Loucy (cell line): ENCODE data around the gene DNAJC1.

Experiments used
- H2AFZ ChIP-seq: fragments of 200-600 bp; sonication (generic); 2 replicates; pipeline ENCODE4 v1.6.0; 2016; ENCODE audit warnings: antibody characterized with exemption, mild to moderate bottlenecking, low read length, moderate library complexity
- H3F3A ChIP-seq: fragments of 200-600 bp; 2 replicates; pipeline ENCODE4 v1.6.0; 2016; ENCODE audit warnings: antibody characterized with exemption, low read depth, mild to moderate bottlenecking
- H3K27me3 ChIP-seq: fragments of 200-600 bp; sonication (generic); 2 replicates; pipeline ENCODE4 v1.6.1; 2014; ENCODE audit warnings: low read length, mild to moderate bottlenecking; ENCODE audit not compliant: insufficient read depth, poor library complexity, severe bottlenecking
- H3K36me3 ChIP-seq: fragments of 200-600 bp; sonication (generic); 2 replicates; pipeline ENCODE4 v1.6.1; 2016; ENCODE audit warnings: low read length; ENCODE audit not compliant: insufficient read depth
- H3K4me1 ChIP-seq: fragments of 200-600 bp; sonication (generic); 2 replicates; pipeline ENCODE4 v1.5.1; 2014; ENCODE audit warnings: low read length, mild to moderate bottlenecking; ENCODE audit not compliant: insufficient read depth, poor library complexity, severe bottlenecking
- H3K4me2 ChIP-seq: fragments of 200-600 bp; sonication (generic); 2 replicates; pipeline ENCODE4 v1.6.0; 2014; ENCODE audit warnings: antibody characterized with exemption, low read length, low read depth, mild to moderate bottlenecking; ENCODE audit not compliant: poor library complexity, severe bottlenecking
- H3K4me3 ChIP-seq: fragments of 200-600 bp; sonication (generic); 2 replicates; pipeline ENCODE4 v1.5.1; 2014; ENCODE audit warnings: low read length, mild to moderate bottlenecking, mixed read lengths; ENCODE audit not compliant: poor library complexity, severe bottlenecking
- H3K79me2 ChIP-seq: fragments of 200-600 bp; sonication (generic); 2 replicates; pipeline ENCODE4 v1.6.1; 2014; ENCODE audit warnings: low read length; ENCODE audit not compliant: insufficient read depth
- H3K9ac ChIP-seq: fragments of 200-600 bp; sonication (generic); 2 replicates; pipeline ENCODE4 v1.6.0; 2014; ENCODE audit warnings: mild to moderate bottlenecking, low read depth, low read length, moderate library complexity; ENCODE audit not compliant: poor library complexity, severe bottlenecking
- H3K9me2 ChIP-seq: fragments of 200-600 bp; sonication (generic); replicated peaks from 2 replicates; pipeline ENCODE4 v1.6.1; 2016; ENCODE audit warnings: low read depth, low read length, mixed read lengths
- H3K9me3 ChIP-seq: fragments of 200-600 bp; sonication (generic); 2 replicates; pipeline ENCODE4 v1.6.1; 2014; ENCODE audit warnings: mild to moderate bottlenecking, antibody characterized with exemption, low read length, low read depth; ENCODE audit not compliant: insufficient read depth
- H4K20me1 ChIP-seq: fragments of 200-600 bp; sonication (generic); 2 replicates; pipeline ENCODE4 v1.6.0; 2014; ENCODE audit warnings: antibody characterized with exemption, low read length, mild to moderate bottlenecking; ENCODE audit not compliant: insufficient read depth, poor library complexity, severe bottlenecking
- EZH2phosphoT487 ChIP-seq: fragments of 200-600 bp; IDR thresholded peaks from 2 replicates; pipeline ENCODE4 v1.6.1; 2018; ENCODE audit warnings: antibody characterized with exemption, mild to moderate bottlenecking, moderate library complexity, borderline replicate concordance
- TF ChIP-seq, protein P1 (sequence below): fragments of 200-600 bp; sonication (generic); conservative IDR thresholded peaks from 2 replicates; pipeline ENCODE4 v1.5.1; 2014; ENCODE audit warnings: mild to moderate bottlenecking, antibody characterized with exemption, low read length

Gene DNAJC1

DNA sequence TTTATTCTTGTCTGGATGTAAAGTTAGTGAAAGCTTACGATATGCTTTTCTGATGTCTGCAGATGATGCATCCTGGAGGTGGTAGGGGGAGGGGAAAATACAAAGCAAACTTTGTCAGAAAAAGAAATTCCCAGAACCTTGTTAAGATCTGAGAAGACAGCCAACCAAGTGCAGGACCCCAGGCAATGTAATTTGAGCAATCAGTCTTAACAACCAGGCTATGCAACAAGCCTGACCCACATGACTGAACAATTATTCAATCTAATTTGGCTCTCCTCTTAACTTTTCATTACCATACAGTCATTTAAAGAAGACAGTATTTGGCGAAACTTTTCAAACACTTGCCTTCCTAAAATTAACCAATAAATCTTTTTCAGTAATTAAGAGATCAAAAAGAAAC lies 74.5 kb downstream of the DNAJC1 start:
- H3K79me2 ChIP-seq: peaks cover 51% of the 10 kb centered on the region
- H3K4me1 ChIP-seq: no peaks in the 10 kb centered on the region
- H3K4me2 ChIP-seq: no peak overlapping the region

DNA sequence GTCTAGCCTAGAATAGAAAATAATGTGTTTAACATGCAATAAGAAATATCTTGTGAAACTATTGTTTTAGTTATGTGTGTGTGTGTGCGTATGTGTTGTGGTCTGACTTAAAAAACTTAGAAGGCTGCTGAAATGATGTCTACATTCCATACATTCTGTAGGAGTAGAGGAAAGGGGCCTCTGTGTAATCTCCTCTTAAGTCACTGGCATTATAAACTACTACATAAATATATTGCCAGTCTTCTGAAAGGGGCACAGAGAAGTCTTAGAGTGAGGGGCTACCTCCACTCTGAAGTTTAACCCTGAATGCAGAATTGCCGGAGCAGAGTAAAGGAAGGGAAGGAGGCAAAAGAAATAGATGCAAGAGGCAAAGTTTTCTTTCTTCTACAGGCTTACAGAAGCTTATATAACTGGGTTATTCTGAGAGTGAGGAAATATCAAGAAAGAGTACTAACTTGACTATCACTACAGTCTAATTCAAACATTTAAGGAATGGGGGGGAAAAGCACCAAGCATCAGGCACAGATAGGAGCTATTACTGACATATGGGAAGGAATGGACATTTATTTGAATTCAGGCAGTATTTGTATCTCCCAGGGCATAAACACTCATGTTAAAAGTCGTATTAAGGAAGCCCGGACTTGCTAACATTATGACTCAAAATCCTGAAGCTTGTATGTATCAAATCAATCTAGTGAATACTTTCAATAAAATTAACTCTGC lies 75.7 kb downstream of the DNAJC1 start:
- TF ChIP-seq, protein P1, sequence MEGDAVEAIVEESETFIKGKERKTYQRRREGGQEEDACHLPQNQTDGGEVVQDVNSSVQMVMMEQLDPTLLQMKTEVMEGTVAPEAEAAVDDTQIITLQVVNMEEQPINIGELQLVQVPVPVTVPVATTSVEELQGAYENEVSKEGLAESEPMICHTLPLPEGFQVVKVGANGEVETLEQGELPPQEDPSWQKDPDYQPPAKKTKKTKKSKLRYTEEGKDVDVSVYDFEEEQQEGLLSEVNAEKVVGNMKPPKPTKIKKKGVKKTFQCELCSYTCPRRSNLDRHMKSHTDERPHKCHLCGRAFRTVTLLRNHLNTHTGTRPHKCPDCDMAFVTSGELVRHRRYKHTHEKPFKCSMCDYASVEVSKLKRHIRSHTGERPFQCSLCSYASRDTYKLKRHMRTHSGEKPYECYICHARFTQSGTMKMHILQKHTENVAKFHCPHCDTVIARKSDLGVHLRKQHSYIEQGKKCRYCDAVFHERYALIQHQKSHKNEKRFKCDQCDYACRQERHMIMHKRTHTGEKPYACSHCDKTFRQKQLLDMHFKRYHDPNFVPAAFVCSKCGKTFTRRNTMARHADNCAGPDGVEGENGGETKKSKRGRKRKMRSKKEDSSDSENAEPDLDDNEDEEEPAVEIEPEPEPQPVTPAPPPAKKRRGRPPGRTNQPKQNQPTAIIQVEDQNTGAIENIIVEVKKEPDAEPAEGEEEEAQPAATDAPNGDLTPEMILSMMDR: no peak
- TF ChIP-seq EZH2phosphoT487: no peak
- peaks cover 12% of the 10 kb centered on the region for H4K20me1 ChIP-seq
- peaks cover 41% of the 10 kb centered on the region for H3K79me2 ChIP-seq
- H3K36me3 ChIP-seq: peaks cover 11% of the 10 kb centered on the region; the same call in 1 of the 2 replicates
- H3K4me3 ChIP-seq: no peak overlapping the region
- no peaks in the 10 kb centered on the region for H3K9me3 ChIP-seq
- H3K9ac ChIP-seq: no peak overlapping the region
- no peaks in the 10 kb centered on the region for H3F3A ChIP-seq
- no peaks in the 10 kb centered on the region for H3K27me3 ChIP-seq
- no peaks in the 10 kb centered on the region for H3K4me1 ChIP-seq
- no peak overlapping the region for H2AFZ ChIP-seq
- H3K4me2 ChIP-seq: no peak overlapping the region
- no peaks in the 10 kb centered on the region for H3K9me2 ChIP-seq

More for the DNA sequence above, 74.5 kb downstream of the DNAJC1 start:
- peaks cover 8% of the 10 kb centered on the region; the same call in 1 of the 2 replicates for H3K36me3 ChIP-seq
- H2AFZ ChIP-seq: no peak overlapping the region
- H3K4me3 ChIP-seq: no peak overlapping the region
- H3F3A ChIP-seq: no peaks in the 10 kb centered on the region
- no peak overlapping the region for H3K9ac ChIP-seq
- no peak for TF ChIP-seq EZH2phosphoT487
- peaks cover 12% of the 10 kb centered on the region for H4K20me1 ChIP-seq
- H3K27me3 ChIP-seq: no peaks in the 10 kb centered on the region
- H3K9me3 ChIP-seq: no peaks in the 10 kb centered on the region
- no peaks in the 10 kb centered on the region for H3K9me2 ChIP-seq

DNA sequence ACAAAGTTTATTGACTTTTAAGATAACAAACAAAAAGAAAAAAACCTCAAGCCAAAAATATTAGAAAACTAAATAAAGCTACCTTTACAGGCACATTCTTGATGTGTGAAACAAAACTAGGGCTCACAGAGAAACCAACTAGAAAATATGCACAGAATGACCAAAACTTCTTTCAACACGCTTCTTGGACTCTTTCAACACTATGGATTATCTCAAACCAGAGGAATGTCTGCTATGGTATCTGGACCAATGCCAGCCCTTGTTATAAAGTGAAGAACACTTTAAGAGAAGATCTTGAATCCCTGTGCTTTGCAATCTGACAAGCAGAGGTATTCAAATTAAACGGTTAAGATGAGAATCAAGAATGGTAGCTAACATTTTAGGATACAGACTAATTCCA lies 76.6 kb downstream of the DNAJC1 start:
- H3K79me2 ChIP-seq: peaks cover 32% of the 10 kb centered on the region
- H3F3A ChIP-seq: no peaks in the 10 kb centered on the region
- no peaks in the 10 kb centered on the region for H3K9me2 ChIP-seq
- no peak overlapping the region for H2AFZ ChIP-seq
- H3K9me3 ChIP-seq: no peaks in the 10 kb centered on the region
- H3K27me3 ChIP-seq: no peaks in the 10 kb centered on the region
- H4K20me1 ChIP-seq: peaks cover 12% of the 10 kb centered on the region
- H3K9ac ChIP-seq: no peak overlapping the region
- no peaks in the 10 kb centered on the region for H3K4me1 ChIP-seq
- no peak overlapping the region for H3K4me2 ChIP-seq
- peaks cover 11% of the 10 kb centered on the region; the same call in 1 of the 2 replicates for H3K36me3 ChIP-seq
- TF ChIP-seq EZH2phosphoT487: no peak
- TF ChIP-seq, protein P1: no peak
- no peak overlapping the region for H3K4me3 ChIP-seq
